Measurements from ENCODE around the gene LCN12.
A peak's percentile ranks its signal among the peaks of the same experiment; 100 is the strongest.

The LCN12 gene

DNA sequence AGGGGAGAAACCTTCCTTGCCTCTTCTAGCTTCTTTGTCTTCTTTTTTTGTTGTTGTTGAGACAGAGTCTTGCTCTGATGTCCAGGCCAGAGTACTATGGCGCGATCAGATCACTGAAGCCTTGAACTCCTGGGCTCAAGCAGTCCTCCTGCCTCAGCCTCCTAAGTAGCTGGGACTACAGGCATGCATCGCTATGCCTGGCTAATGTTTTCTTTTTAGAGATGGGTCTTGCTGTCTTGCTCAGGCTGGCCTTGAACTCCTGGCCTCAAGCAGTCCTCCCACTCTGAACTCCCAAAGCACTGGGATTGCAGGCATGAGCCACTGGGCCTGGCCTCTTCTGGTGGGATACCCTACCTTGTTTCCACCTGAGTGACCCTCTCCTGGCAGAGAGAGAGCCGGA, 36.8 kb downstream of the LCN12 start:
- Mint-ChIP-seq H3K36me3 (ENCODE audit: low read depth) (no peaks in the 10 kb centered on the region), H3K27ac (no peak overlapping the region), H3K4me1 (peaks cover 6% of the 10 kb centered on the region), H3K4me3 (no peak overlapping the region), H3K27me3 (ENCODE audit: low read depth) (peaks cover 10% of the 10 kb centered on the region), H3K9me3 (no peaks in the 10 kb centered on the region)
- TF ChIP-seq, protein P1, sequence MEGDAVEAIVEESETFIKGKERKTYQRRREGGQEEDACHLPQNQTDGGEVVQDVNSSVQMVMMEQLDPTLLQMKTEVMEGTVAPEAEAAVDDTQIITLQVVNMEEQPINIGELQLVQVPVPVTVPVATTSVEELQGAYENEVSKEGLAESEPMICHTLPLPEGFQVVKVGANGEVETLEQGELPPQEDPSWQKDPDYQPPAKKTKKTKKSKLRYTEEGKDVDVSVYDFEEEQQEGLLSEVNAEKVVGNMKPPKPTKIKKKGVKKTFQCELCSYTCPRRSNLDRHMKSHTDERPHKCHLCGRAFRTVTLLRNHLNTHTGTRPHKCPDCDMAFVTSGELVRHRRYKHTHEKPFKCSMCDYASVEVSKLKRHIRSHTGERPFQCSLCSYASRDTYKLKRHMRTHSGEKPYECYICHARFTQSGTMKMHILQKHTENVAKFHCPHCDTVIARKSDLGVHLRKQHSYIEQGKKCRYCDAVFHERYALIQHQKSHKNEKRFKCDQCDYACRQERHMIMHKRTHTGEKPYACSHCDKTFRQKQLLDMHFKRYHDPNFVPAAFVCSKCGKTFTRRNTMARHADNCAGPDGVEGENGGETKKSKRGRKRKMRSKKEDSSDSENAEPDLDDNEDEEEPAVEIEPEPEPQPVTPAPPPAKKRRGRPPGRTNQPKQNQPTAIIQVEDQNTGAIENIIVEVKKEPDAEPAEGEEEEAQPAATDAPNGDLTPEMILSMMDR (IDR thresholded peaks at IDR 0.05; ENCODE audit: unreplicated experiment in 3 of 3): no peak

DNA sequence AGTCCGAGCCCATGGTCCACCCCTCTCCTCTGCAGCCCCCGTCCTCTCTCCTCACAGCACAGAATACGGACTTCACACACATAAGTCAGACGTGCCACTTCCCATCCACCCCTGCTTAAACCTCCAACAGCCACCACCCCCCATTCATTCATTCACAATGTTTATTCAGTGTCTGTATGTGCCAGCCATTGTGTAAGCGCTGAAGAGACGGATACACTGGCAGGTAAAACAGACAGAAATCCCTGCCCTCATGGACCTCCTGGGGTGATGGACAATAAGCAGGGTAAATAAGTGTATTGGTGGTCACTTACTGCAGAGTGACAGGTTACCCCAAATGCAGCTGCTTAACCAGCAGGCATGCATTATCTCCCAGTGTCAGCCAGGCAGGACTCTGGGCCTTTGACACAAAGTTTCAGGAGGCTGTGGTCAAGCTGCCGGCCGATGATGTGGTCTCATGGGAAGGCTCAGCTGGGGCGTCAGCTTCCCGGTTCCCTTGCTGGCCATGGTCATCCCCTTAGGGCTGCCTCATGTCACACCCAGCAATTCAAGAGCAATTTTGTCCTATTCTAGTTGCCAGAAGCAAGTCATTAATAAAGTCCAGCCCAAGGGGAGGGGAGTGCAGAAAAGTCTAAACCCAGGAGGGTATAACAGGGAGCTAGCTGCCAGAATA, 38.3 kb downstream of the LCN12 start:
- Mint-ChIP-seq H3K4me1 (peaks cover 4% of the 10 kb centered on the region), H3K9me3 (no peaks in the 10 kb centered on the region), H3K36me3 (ENCODE audit: low read depth) (no peaks in the 10 kb centered on the region), H3K27me3 (ENCODE audit: low read depth) (peaks cover 8% of the 10 kb centered on the region), H3K4me3 (peak overlapping the region; percentile 71 to 84 (median 72)), H3K27ac (peak overlapping the region in 2 of 3 experiments; percentile 39 to 49)
- TF ChIP-seq, protein P1 (IDR thresholded peaks at IDR 0.05; ENCODE audit: unreplicated experiment in 3 of 3): no peak

DNA sequence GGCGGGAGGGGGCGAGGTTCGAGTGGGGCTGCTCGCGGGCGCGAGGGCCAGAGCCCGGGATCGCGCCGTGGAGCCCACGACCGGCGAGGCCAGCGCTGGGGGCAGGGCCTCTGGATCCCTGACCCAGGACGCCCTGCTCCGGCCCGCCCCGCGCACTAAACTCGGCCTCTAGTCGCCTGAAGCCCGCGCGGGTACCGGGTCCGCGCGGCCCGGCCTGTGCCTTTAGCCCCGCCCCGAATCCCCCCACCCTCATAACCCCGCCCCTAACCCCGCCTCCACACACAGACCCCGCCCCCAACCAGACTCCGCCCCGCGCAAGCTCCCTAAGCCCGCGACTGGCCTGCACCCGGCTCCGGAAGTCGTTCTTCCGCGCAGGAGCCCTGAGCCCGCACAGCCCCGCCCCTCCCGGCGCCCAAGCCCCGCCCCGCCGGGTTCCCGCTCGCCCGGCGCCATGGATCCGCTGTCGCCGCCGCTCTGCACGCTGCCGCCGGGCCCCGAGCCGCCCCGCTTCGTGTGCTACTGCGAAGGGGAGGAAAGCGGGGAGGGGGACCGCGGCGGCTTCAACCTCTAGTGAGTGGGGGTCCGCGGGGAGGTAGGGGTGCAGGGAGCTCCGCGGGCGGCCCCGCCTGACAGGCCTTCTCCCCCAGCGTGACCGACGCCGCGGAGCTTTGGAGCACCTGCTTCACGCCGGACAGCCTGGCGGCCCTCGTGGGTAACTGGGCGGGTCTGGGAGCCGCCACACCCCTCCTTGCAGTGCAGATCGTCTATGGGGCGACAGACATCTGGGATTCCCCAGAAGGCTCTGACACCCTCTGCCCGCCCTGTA, 40.1 kb downstream of the LCN12 start, which contains the start of gene PAXX:
PAXX (plus strand) TSS at position 430 of the 826 bp plus-strand sequence; CDS start at position 452, 22 bp downstream.
- Mint-ChIP-seq H3K4me1 (peaks cover 4% of the 10 kb centered on the region), H3K27me3 (ENCODE audit: low read depth) (peaks cover 8% of the 10 kb centered on the region), H3K36me3 (ENCODE audit: low read depth) (no peaks in the 10 kb centered on the region), H3K27ac (peak within 1 kb of the TSS in 2 of 3 experiments; percentile 50 to 56), H3K9me3 (no peaks in the 10 kb centered on the region), H3K4me3 (peak within 1 kb of the TSS; percentile 84 to 87 (median 87))
- TF ChIP-seq, protein P1 (IDR thresholded peaks at IDR 0.05; ENCODE audit: unreplicated experiment in 3 of 3): no peak

DNA sequence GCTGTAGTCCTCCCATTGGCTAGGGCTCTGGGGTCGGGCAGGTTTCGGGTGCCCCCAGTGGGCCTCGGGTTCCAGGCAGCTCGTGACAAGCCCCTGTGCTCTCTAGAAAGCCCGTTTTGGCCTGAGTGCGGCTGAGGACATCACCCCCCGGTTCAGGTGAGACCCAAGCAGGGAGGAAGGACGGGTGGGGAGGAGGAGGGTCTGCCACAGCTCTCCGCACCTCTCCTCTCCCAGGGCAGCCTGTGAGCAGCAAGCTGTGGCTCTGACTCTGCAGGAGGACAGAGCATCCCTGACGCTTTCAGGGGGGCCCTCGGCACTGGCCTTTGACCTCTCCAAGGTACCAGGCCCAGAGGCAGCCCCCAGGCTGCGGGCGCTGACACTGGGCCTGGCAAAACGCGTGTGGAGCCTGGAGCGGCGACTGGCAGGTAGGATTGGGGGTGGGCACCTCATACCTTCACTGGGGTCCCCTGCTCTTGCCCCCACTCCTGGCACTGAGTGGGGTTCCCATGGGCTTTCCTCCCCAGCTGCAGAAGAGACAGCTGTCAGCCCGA, 40.8 kb downstream of the LCN12 start:
- Mint-ChIP-seq H3K4me3 (peak overlapping the region; percentile 84 to 87 (median 87)), H3K27ac (peak overlapping the region in 1 of 3 experiments; percentile 30), H3K9me3 (no peaks in the 10 kb centered on the region), H3K4me1 (peaks cover 7% of the 10 kb centered on the region), H3K27me3 (ENCODE audit: low read depth) (peaks cover 8% of the 10 kb centered on the region), H3K36me3 (ENCODE audit: low read depth) (no peaks in the 10 kb centered on the region)
- TF ChIP-seq, protein P1 (IDR thresholded peaks at IDR 0.05; ENCODE audit: unreplicated experiment in 3 of 3): no peak

DNA sequence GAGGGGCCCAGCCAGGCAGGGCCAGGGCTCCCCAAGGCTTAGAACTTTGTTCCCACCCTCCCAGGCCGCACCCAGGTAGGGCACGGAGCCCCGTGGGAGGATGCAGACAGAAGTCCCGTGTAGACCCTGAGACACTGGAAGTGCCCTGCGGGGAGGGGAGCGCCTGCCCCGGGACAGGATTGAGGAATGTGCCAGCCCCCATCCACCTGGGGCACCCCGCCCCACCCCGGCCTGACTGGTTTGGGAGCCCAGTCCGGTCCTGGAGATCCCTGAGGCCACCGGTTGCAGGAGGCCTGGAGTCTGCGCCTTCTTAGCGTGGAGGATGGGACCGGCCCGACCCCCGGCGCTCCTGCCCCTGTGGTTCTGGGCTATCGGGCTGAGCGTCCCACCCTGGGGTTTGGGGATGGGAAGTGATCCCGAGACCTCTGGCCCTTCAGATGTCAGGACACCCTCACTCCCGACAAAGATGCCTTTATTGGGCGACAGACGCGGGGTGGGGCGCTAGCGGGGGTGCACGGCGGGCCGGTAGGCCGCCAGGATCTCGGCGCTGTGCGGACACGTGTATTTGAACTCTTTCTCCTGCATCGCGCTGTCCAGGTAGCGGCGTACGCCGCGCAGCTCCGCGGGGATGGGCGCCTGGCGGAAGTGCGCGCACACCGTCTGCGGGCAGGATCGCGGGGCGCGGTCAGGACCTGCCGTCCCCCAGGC, 42.3 kb downstream of the LCN12 start:
- H3K36me3 Mint-ChIP-seq (ENCODE audit: low read depth): no peaks in the 10 kb centered on the region
- H3K4me3 Mint-ChIP-seq: peak overlapping the region in 1 of 3 experiments; percentile 87
- TF ChIP-seq, protein P1 (IDR thresholded peaks at IDR 0.05; ENCODE audit: unreplicated experiment in 3 of 3): no peak
- H3K27ac Mint-ChIP-seq: no peak overlapping the region
- H3K4me1 Mint-ChIP-seq: peaks cover 5% of the 10 kb centered on the region
- peaks cover under 1% of the 10 kb centered on the region for H3K27me3 Mint-ChIP-seq (ENCODE audit: low read depth)
- no peaks in the 10 kb centered on the region for H3K9me3 Mint-ChIP-seq
